T-cell (primary cell): ENCODE measurements around the gene SPRYD3. TPM values are rescaled to one million over a fixed set of nuclear protein-coding genes. Genes with fewer than 3 reads are reported as not detected.

Experiments used
- ATAC-seq, 4 experiments: fragments of 200-7000 bp in 3 of 4; fragments of 150-1000 bp in 1 of 4; cut with Tn5 transposase; replicated peaks in 1 of 4; 1 replicate in 3 of 4; 2 replicates in 1 of 4; pipeline ENCODE4 v1.10.0; 2021; ENCODE audit warnings: moderate library complexity in 3 of 4, mild to moderate bottlenecking in 2 of 4, moderate number of reproducible peaks in 1 of 4
- CTCF ChIA-PET, 2 donors: fragments of 300-600 bp; sonication (Branson Sonifier 250); formaldehyde crosslinking; loops; one replicate each; lab custom pipeline; 2022; ENCODE audit warnings: antibody characterized with exemption in 2 of 2; lab: Charles Lee
- POLR2A ChIA-PET, 2 donors: fragments of 300-600 bp; sonication (Branson Sonifier 250); formaldehyde crosslinking; loops; one replicate each; lab custom pipeline; 2022; ENCODE audit warnings: antibody characterized with exemption in 2 of 2; lab: Charles Lee
- DNase-seq, 35 experiments: peaks; one replicate each; pipeline versions ENCODE4 v3.0.0 to v3.0.0-alpha.2; 2013 to 2023
- H3K27ac ChIP-seq: one replicate; pipeline ENCODE4 v1.5.1; 2013; ENCODE audit warnings: low read length
- H3K27me3 ChIP-seq, 2 experiments: replicated peaks in 1 of 2; 1 replicate in 1 of 2; 2 replicates in 1 of 2; pipeline versions ENCODE4 v1.6.1 to v1.7.0; 2013; ENCODE audit warnings: low read length in 1 of 2, mixed read lengths in 1 of 2; ENCODE audit not compliant: control insufficient read depth in 2 of 2, insufficient read depth in 2 of 2; ENCODE audit errors: extremely low read depth in 1 of 2
- H3K36me3 ChIP-seq, 2 donors: 1 replicate in 1 of 2; 2 replicates in 1 of 2; pipeline versions ENCODE4 v1.6.1 to v1.7.0; 2013; ENCODE audit warnings: low read length in 1 of 2; ENCODE audit not compliant: control insufficient read depth in 2 of 2, insufficient read depth in 1 of 2; ENCODE audit errors: extremely low read depth in 1 of 2
- H3K4me1 ChIP-seq, 2 experiments: 1 replicate in 1 of 2; 2 replicates in 1 of 2; pipeline versions ENCODE4 v1.6.1 to v1.7.0; 2013; ENCODE audit warnings: low read length in 2 of 2, mixed read lengths in 1 of 2; ENCODE audit not compliant: insufficient read depth in 2 of 2, control insufficient read depth in 1 of 2; ENCODE audit errors: extremely low read depth in 1 of 2
- H3K4me3 ChIP-seq, 2 donors: 1 replicate in 1 of 2; 2 replicates in 1 of 2; pipeline versions ENCODE4 v1.5.1 to v1.7.0; 2013; ENCODE audit warnings: mild to moderate bottlenecking in 2 of 2, low read length in 1 of 2, moderate library complexity in 1 of 2; ENCODE audit not compliant: control insufficient read depth in 1 of 2; ENCODE audit errors: extremely low read depth in 1 of 2
- H3K9me3 ChIP-seq: 2 replicates; pipeline ENCODE4 v1.7.0; 2013
- H3K27ac Mint-ChIP-seq, 2 donors: one replicate each; pipeline ENCODE4 v1.8.0; 2020 to 2021; ENCODE audit warnings: mild to moderate bottlenecking in 2 of 2, mixed read lengths in 2 of 2
- H3K27me3 Mint-ChIP-seq, 2 donors: one replicate each; pipeline ENCODE4 v1.8.0; 2021 to 2022; ENCODE audit warnings: mixed read lengths in 2 of 2
- H3K36me3 Mint-ChIP-seq: one replicate; pipeline ENCODE4 v1.8.0; 2021; ENCODE audit warnings: mixed read lengths
- H3K4me1 Mint-ChIP-seq, 3 donors: one replicate each; pipeline ENCODE4 v1.8.0; 2020 to 2022; ENCODE audit warnings: mixed read lengths in 3 of 3, mild to moderate bottlenecking in 1 of 3
- H3K4me3 Mint-ChIP-seq, 3 donors: one replicate each; pipeline ENCODE4 v1.8.0; 2020 to 2022; ENCODE audit warnings: mild to moderate bottlenecking in 3 of 3, mixed read lengths in 3 of 3, moderate library complexity in 3 of 3
- H3K9me3 Mint-ChIP-seq, 3 donors: one replicate each; pipeline ENCODE4 v1.8.0; 2020 to 2022; ENCODE audit warnings: mixed read lengths in 3 of 3
- WGBS: methylation state at CpG from one replicate; pipeline ENCODE4 v1.1.5; 2013; ENCODE audit warnings: missing lambda C conversion rate; ENCODE audit not compliant: insufficient coverage; 5-methylcytosine and 5-hydroxymethylcytosine counted together
- total RNA-seq, 35 experiments: library from RNA in 6 of 35; stranded (reverse) in 6 of 35; fragments of 120-200 nt in 1 of 35; gene quantifications; one replicate each; pipeline versions ENCODE4 v1.2.1 to v1.2.4 and lab custom pipeline; 2013 to 2026

SPRYD3 gene
- total RNA-seq, 5 donors from 2014 or later (not counting 1 experiment from before 2014, with no cell fraction given): 29.3 to 65.0 (median 58.2) TPM

- under 1% methylated on average over 27 of the region's 48 CpGs for WGBS
- peaks cover 2 to 17% of the 10 kb centered on the region in 2 experiments for H3K4me1 ChIP-seq
- Mint-ChIP-seq H3K27ac (peak overlapping the region; percentile 87 to 92), H3K36me3 (no peaks in the 10 kb centered on the region), H3K27me3 (peaks cover 0 to 2% of the 10 kb centered on the region in 2 donors), H3K4me3 (peak overlapping the region; percentile 92 to 98 (median 92)), H3K4me1 (peaks cover 10 to 15% (median 10%) of the 10 kb centered on the region in 3 donors), H3K9me3 (no peaks in the 10 kb centered on the region)
- H3K27ac ChIP-seq: peak overlapping the region; percentile 52
- peaks cover 0 to 13% of the 10 kb centered on the region in 2 experiments for H3K27me3 ChIP-seq
- DNase-seq (peak; percentile 83 to 96 (median 90)), ATAC-seq (peak; percentile 90 to 93 (median 92))
- CTCF ChIA-PET: interaction anchor here (0.6 to 2.8 kb wide), 4 partner anchors 9 to 48 kb away, joined by 3 to 13 read pairs (median 8); partner anchors contain the start of gene EIF4B (in 1 of the 2)
- no peaks in the 10 kb centered on the region for H3K36me3 ChIP-seq
- H3K4me3 ChIP-seq: peak overlapping the region; percentile 64 to 90
- H3K9me3 ChIP-seq: no peaks in the 10 kb centered on the region
- POLR2A ChIA-PET: interaction anchor here in 1 of 2 donors (0.7 kb wide), 1 partner anchor 408 kb away, joined by 4 read pairs; no protein-coding TSS in a partner anchor
These were observed 24.9 kb downstream of the SPRYD3 start for GRCh38 chr12:53054112-53054878.

- Mint-ChIP-seq H3K9me3 (no peaks in the 10 kb centered on the region), H3K27me3 (peaks cover 0 to 2% of the 10 kb centered on the region in 2 donors), H3K4me1 (peaks cover 10 to 16% (median 10%) of the 10 kb centered on the region in 3 donors), H3K27ac (peak overlapping the region; percentile 87 to 92), H3K4me3 (peak overlapping the region; percentile 92 to 98 (median 92)), H3K36me3 (no peaks in the 10 kb centered on the region)
- ATAC-seq (peak; percentile 24 to 48 (median 34)), DNase-seq (peak; percentile 24 to 72 (median 53))
- Histone ChIP-seq H3K4me3 (peak overlapping the region; percentile 64 to 90), H3K9me3 (no peaks in the 10 kb centered on the region), H3K4me1 (peaks cover 4 to 22% of the 10 kb centered on the region in 2 experiments), H3K36me3 (no peaks in the 10 kb centered on the region), H3K27me3 (peaks cover 0 to 5% of the 10 kb centered on the region in 2 experiments), H3K27ac (peak overlapping the region; percentile 52)
- WGBS: 4% methylated on average over 5 of the region's 16 CpGs
- POLR2A ChIA-PET: interaction anchor here (0.6 to 0.7 kb wide), 2 partner anchors 409 to 1073 kb away, joined by 4 read pairs; no protein-coding TSS in a partner anchor
- CTCF ChIA-PET: interaction anchor here (0.6 to 2.8 kb wide), 6 partner anchors 9 to 232 kb away, joined by 3 to 13 read pairs (median 4); partner anchors contain the start of gene EIF4B (in 1 of the 2)
These were observed 25.7 kb downstream of the SPRYD3 start for GRCh38 chr12:53053218-53054111.

- DNase-seq: no peak
- WGBS: no CpG with 5 or more reads among the region's 11 CpGs
- H3K4me3 ChIP-seq: no peak overlapping the region
- H3K36me3 Mint-ChIP-seq: no peaks in the 10 kb centered on the region
- no peak overlapping the region for H3K27ac Mint-ChIP-seq
- POLR2A ChIA-PET: interaction anchor here in 1 of 2 donors (0.6 kb wide), 1 partner anchor 1072 kb away, joined by 4 read pairs; no protein-coding TSS in a partner anchor
- H3K27me3 ChIP-seq: peaks cover 0 to under 1% of the 10 kb centered on the region in 2 experiments
- ATAC-seq: no peak
- peaks cover 4 to 31% of the 10 kb centered on the region in 2 experiments for H3K4me1 ChIP-seq
- no peak overlapping the region for H3K4me3 Mint-ChIP-seq
- H3K27me3 Mint-ChIP-seq: no peaks in the 10 kb centered on the region
- no peaks in the 10 kb centered on the region for H3K9me3 ChIP-seq
- no peaks in the 10 kb centered on the region for H3K36me3 ChIP-seq
- peaks cover 10 to 19% (median 10%) of the 10 kb centered on the region in 3 donors for H3K4me1 Mint-ChIP-seq
- H3K9me3 Mint-ChIP-seq: no peaks in the 10 kb centered on the region
- CTCF ChIA-PET: interaction anchor here (0.6 to 2.8 kb wide), 4 partner anchors 9 to 28 kb away, joined by 3 to 13 read pairs (median 4); no protein-coding TSS in a partner anchor
- H3K27ac ChIP-seq: no peak overlapping the region
These were observed 26.6 kb downstream of the SPRYD3 start for GRCh38 chr12:53052419-53053217.

GRCh38 chr12:53051881-53052412 is 27.2 kb downstream of the SPRYD3 start:
- Histone ChIP-seq H3K9me3 (no peaks in the 10 kb centered on the region), H3K27me3 (no peaks in the 10 kb centered on the region), H3K4me3 (no peak overlapping the region), H3K27ac (no peak overlapping the region), H3K4me1 (peaks cover 4 to 32% of the 10 kb centered on the region in 2 experiments), H3K36me3 (no peaks in the 10 kb centered on the region)
- DNase-seq (no peak), ATAC-seq (no peak)
- Mint-ChIP-seq H3K4me3 (no peak overlapping the region), H3K4me1 (peaks cover 10 to 19% (median 10%) of the 10 kb centered on the region in 3 donors), H3K27ac (no peak overlapping the region), H3K9me3 (no peaks in the 10 kb centered on the region), H3K27me3 (no peaks in the 10 kb centered on the region), H3K36me3 (no peaks in the 10 kb centered on the region)
- CTCF ChIA-PET: interaction anchor here in 1 of 2 donors (0.6 to 1.3 kb wide), 2 partner anchors 13 to 27 kb away, joined by 3 to 4 read pairs; partner anchors contain the start of gene SPRYD3
- POLR2A ChIA-PET: no interaction called here
- 77% methylated on average over 4 of the region's 7 CpGs for WGBS

- H3K36me3 ChIP-seq: no peaks in the 10 kb centered on the region
- H3K27me3 ChIP-seq: no peaks in the 10 kb centered on the region
- ChIA-PET POLR2A (no interaction called here), CTCF (interaction anchor here in 1 of 2 donors (1.3 kb wide), 1 partner anchor 28 kb away, joined by 4 read pairs; the partner anchor contains the start of gene SPRYD3)
- 79% methylated on average over 6 of the region's 11 CpGs for WGBS
- Mint-ChIP-seq H3K9me3 (no peaks in the 10 kb centered on the region), H3K27ac (peak overlapping the region; percentile 52 to 68), H3K4me1 (peaks cover 15 to 22% (median 16%) of the 10 kb centered on the region in 3 donors), H3K27me3 (no peaks in the 10 kb centered on the region), H3K4me3 (no peak overlapping the region), H3K36me3 (no peaks in the 10 kb centered on the region)
- peaks cover 9 to 39% of the 10 kb centered on the region in 2 experiments for H3K4me1 ChIP-seq
- no peaks in the 10 kb centered on the region for H3K9me3 ChIP-seq
- H3K27ac ChIP-seq: no peak overlapping the region
- no peak for DNase-seq
- no peak overlapping the region for H3K4me3 ChIP-seq
- ATAC-seq: no peak
These were observed 27.9 kb downstream of the SPRYD3 start for GRCh38 chr12:53051058-53051880.
